GM21529 (cell line): ENCODE data around the gene GJB4.

Experiments used
- ATAC-seq: cut with Tn5 transposase; IDR thresholded peaks from one replicate; pipeline ENCODE4 v1.9.1; 2021; ENCODE audit not compliant: unreplicated experiment

The GJB4 gene

DNA sequence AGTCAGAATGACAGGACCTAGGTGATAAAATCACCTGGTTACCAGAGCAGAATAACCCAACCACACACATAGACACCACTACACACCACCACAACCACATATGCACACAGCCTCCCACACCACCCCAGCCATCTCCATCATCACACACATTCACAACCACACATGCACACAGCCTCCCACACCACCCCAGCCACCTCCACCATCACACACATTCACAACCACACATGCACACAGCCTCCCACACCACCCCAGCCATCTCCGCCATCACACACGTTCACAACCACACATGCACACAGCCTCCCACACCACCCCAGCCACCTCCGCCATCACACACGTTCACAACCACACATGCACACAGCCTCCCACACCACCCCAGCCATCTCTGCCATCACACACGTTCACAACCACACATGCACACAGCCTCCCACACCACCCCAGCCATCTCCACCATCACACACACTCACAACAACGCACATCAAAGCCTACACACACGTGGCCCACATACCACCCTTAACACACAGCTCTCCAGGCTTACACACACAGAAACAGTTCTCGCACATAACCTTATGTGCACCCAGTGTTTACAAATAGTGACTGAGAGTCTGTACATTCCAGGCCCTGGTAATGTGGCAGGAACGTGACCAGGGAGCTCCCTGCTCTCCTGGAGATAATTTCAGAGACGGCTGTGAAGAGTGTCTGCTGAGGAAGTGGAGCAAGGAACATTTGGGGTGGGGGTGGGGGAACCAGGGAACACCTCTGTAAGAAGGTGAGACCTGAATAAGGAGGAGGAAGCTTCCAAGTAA lies 18.2 kb downstream of the GJB4 start:
- no peak for ATAC-seq

DNA sequence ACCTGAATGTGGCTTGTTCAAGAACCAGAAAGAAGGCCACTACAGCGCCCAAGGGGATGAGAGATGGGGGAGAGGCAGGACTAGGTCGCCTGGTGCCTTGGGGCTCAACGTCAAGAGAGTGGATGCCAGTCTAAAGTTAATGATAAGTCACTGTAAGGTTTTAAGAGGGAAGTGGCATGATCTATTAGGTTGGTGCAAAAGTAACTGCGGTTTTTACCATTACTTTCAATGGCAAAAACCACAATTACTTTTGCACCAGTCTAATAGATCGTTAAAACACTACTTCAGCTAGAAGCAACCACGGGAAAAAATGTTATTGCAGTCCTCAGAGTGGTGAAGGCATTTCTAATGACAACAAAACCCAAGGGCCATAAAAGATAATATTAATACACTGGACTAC lies 18.8 kb downstream of the GJB4 start:
- no peak for ATAC-seq

DNA sequence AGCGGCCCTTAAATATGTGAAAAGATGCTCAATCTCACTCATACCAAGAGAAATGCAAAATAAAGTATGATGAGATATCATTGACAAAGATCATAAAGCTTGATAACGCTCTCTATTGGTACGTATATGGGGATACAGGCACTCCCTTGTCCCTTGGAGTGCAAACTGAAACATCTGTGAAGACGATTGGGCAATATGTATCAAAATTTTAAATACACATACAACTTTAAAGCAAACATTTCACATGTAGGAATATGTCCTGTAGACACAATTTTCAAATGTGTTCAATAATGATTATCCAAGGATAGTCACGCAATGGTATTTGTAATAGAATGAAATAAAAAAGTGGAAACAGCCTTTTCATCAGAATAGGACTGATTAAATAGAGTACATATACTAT lies 19.5 kb downstream of the GJB4 start:
- ATAC-seq, result no peak

DNA sequence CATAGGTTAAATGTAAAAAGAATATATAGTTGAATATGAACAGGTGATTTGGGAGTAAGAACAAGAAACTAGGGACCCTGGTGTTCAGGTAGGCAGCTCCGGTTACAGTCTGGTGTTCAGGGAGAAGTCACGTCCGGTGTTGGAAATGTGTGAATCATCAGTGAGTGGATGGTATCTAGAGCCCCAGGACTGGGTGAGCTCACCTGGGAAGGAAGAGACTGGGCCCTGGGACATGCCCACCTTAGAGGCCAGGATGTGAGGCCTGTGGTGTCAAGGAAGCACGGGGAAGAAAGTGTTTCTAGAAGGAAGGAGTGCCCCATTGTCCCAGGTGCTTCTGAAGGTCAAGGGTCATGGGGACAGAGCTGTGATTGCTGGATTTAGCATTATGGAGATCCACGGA lies 20.0 kb downstream of the GJB4 start:
- ATAC-seq, result no peak

DNA sequence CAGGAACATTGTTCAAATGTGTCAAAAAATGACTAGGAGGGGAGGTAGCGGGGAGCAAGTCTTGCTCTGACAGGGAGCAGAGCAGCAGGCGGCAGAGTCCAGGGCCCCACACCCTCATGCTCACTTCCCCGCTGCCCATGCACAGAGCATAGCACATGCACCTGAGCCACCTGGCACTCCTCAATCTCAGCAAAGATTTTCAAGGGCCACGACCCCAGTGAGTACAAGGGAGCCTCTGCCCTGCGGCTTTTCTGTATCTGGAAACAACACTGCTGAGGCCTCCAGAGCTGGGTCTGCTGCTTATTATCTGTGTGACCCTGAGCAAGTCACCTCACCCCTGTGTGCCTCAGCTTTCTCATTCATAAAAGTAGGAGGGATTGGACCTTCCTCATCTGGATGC lies 20.4 kb downstream of the GJB4 start:
- ATAC-seq, result no peak

DNA sequence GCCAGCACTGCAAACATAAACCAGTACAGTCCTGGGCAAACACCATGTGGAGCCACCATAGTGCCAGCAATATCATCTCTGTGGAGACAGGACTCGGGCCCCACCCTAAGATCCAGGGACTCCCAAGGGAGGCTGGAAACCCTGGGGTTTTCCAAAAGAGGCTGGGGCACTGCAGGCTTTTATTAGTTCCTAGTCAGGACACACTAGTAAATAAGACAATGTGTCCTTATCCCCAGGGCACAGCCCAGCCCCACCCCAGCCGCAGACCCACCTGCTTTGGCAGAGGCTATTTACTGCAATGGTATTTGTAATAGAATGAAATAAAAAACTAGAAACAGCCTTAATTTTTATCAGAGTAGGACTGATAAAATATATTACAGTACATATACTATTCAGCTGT lies 21.0 kb downstream of the GJB4 start:
- ATAC-seq, result no peak

DNA sequence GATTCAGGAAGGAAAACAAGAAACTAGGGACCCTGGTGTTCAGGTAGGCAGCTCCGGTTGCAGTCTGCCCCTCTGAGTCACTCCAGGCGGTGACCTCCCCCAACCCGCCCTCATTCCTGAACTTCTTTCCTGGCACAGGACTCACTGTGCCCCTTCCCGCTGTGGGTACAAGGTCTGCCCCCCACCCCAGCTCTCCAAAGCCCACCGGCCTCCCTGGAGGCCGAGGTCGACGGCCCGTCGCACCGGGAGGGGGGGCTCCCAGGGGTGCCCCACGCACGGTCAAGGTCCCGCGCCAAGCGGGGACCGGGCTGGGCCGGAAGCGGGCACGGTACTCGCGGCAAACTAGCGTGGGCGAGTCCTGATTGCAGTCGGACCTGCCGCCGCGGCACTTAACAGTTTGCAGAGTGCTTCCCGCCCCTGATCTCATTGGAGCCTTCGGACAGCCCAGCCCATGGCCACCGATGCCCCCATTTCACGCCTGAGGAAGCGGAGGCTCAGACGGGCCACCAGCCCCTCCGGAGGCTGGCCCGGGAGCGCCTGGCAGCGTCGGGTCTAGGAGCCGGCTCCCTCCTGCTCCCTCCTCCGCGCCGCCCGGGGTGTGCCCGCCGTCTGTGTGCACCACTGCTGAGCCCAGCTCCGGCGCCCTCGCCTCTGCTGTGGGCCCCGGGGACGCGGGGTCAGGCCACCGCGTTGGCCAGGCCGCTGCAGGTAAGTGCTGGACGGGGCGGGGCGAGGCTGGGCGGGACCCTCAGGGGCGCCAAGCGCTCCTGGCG lies 21.7 kb downstream of the GJB4 start, which contains the start of gene GJB3:
Gene GJB3, plus strand, starts transcription at position 144 of the 773 bp plus-strand sequence. CDS start 3,549 bp downstream, outside the sequence.
- no peak for ATAC-seq

DNA sequence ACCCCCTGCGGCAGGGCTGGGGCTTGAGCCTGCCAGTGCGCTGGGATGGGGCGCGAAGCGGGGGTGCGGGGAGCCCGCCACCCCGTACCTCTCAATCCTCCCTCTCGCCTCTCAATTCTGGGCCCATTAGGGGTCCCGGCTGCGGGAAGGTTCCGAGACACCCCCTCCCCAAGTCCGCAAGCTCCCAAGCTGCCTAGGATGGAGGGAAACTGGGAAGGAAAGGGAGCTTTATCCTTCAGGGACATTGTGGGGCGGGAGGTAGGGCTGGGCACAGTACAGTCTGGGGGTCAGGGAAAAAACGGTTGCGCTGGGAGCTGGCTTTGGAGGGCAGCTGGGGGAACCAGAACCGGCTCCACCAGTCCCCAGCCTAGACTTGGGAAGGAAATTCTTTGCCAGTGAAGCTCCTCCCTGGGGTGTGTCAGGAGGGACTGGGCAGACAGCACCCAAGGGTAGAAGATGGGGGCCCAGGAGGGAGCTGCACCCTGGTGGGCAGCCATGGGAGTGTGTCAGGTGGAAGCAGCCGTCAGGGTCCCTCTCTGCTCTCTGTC lies 22.4 kb downstream of the GJB4 start:
- ATAC-seq, result no peak

DNA sequence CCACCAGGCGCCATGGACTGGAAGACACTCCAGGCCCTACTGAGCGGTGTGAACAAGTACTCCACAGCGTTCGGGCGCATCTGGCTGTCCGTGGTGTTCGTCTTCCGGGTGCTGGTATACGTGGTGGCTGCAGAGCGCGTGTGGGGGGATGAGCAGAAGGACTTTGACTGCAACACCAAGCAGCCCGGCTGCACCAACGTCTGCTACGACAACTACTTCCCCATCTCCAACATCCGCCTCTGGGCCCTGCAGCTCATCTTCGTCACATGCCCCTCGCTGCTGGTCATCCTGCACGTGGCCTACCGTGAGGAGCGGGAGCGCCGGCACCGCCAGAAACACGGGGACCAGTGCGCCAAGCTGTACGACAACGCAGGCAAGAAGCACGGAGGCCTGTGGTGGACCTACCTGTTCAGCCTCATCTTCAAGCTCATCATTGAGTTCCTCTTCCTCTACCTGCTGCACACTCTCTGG lies 25.2 kb downstream of the GJB4 start:
- no peak for ATAC-seq

DNA sequence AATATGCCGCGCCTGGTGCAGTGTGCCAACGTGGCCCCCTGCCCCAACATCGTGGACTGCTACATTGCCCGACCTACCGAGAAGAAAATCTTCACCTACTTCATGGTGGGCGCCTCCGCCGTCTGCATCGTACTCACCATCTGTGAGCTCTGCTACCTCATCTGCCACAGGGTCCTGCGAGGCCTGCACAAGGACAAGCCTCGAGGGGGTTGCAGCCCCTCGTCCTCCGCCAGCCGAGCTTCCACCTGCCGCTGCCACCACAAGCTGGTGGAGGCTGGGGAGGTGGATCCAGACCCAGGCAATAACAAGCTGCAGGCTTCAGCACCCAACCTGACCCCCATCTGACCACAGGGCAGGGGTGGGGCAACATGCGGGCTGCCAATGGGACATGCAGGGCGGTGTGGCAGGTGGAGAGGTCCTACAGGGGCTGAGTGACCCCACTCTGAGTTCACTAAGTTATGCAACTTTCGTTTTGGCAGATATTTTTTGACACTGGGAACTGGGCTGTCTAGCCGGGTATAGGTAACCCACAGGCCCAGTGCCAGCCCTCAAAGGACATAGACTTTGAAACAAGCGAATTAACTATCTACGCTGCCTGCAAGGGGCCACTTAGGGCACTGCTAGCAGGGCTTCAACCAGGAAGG lies 25.8 kb downstream of the GJB4 start:
- ATAC-seq, result no peak

DNA sequence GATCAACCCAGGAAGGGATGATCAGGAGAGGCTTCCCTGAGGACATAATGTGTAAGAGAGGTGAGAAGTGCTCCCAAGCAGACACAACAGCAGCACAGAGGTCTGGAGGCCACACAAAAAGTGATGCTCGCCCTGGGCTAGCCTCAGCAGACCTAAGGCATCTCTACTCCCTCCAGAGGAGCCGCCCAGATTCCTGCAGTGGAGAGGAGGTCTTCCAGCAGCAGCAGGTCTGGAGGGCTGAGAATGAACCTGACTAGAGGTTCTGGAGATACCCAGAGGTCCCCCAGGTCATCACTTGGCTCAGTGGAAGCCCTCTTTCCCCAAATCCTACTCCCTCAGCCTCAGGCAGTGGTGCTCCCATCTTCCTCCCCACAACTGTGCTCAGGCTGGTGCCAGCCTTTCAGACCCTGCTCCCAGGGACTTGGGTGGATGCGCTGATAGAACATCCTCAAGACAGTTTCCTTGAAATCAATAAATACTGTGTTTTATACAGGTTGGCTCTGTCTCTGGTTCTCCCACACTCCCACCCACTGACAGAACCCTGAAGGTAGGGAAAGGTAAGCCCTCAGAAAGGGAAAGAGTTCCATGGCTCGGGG lies 26.4 kb downstream of the GJB4 start:
- ATAC-seq, result no peak

DNA sequence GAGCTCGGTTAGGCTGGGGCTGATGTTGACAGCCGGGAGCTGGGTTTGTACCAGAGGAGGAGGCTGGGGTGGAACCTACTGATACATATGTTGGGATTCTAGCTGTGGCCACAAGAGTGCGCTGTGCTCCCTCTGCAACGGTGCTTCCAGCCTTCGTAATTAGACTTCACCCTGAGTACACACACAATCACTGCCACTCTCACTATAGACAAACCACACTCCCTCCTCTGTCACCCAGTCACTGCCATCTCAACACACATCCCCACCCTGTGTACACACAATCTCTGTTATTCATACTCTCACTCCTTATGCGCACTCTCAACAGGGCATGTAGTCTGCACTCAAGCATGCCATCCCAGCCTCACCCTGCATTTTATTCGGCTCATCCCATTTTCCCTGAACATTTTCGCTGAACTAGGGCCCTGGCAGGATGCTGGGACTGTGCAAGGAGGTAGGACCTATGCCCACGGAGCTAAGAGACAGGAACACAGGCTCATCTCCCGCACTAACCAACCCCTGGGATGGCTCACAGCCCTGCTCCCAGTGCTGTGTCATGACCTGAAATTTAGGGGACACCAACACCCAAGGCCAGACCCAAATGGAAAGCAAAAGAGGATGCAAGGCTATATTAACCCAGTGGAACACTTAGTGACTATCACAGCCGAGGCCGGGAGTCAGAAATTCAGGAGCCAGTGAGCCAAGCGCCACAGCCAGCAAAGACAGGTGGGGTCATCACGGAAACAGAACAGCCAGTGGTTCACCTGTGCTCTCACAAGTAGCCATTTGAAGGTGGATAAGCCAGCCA lies 27.2 kb downstream of the GJB4 start:
- ATAC-seq, result no peak

DNA sequence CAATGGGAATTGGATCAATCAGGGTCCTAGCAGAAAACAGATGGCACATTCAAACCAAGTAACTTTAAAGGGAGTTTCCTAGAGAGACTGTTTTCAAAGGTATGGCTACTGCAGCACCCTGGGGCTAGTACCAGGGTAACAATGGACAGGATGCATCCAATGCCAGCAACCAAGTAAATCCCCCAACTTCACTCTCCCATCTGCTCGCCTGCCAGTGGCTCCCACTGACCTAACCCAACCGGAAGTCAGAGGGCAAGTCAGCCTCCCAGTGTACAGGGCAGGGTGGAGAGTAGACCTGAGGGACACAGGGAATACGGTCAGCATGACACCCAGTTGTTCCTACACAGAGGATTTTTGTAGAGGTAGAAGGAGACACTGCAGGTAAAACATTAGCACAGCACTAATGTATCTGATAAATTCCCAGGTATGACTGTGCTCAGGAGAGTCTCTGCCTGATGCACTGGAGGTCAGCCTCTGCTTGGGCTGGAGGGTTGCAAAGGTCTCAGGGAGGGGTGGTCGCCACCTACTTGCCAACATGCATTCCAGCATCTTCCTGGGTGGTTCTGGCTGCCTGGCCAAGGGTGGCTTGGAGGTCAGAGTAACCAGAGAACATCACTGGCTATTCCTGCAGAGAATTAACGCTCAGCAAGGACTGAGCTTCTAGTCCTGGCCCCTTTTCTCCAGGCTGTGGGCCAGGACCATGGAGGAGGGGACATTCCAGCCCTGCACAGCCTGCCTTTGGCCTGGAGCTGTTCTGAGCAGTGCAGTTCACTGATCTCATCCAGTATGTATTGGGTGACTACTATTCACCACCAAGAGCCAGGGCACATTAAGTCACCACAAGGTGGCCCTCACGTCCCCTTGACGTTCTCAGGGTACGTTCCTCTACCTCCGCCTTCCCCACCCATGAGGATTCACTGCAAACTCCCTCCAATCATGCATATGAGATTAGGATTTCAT lies 28.2 kb downstream of the GJB4 start:
- no peak for ATAC-seq

DNA sequence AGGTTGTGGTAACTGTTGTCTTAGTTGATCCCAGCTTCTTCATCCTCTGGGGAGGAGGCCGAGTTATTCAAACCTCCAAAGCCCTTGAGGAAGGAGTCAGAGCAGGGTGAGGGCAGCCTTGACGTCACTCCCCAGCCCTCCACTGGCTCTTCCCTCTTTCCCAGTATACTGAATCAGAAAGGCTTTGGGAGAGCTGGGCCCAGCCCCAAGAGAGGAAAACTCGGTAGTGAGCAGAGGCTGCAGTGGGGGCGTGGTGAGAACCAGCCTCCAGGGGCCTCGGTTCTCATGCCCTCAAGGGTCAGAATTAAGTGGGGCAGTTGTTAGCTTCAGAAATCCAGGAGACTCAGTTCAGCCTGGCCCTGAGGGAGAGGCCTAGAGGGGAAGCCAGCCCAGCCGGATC lies 31.4 kb downstream of the GJB4 start:
- ATAC-seq, result no peak

DNA sequence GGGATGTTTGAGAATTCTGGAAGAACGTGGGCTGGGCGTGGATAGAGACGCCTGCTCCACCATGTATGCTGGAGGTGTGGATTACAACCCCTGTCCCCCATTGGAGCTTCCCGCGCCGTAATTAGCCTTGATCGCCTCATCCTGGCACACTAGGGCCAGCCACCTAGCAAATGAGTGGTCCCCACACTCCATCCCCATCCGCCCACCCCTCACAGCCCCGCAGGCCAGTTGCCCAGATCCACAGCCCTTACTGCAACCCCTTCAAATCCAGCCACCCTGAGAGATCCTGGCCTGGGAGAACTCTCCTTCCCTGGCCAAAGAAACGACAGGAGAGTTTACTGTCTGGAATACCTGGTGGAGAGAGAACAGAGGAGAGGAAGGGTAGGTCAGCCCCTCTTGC lies 32.9 kb downstream of the GJB4 start:
- no peak for ATAC-seq

DNA sequence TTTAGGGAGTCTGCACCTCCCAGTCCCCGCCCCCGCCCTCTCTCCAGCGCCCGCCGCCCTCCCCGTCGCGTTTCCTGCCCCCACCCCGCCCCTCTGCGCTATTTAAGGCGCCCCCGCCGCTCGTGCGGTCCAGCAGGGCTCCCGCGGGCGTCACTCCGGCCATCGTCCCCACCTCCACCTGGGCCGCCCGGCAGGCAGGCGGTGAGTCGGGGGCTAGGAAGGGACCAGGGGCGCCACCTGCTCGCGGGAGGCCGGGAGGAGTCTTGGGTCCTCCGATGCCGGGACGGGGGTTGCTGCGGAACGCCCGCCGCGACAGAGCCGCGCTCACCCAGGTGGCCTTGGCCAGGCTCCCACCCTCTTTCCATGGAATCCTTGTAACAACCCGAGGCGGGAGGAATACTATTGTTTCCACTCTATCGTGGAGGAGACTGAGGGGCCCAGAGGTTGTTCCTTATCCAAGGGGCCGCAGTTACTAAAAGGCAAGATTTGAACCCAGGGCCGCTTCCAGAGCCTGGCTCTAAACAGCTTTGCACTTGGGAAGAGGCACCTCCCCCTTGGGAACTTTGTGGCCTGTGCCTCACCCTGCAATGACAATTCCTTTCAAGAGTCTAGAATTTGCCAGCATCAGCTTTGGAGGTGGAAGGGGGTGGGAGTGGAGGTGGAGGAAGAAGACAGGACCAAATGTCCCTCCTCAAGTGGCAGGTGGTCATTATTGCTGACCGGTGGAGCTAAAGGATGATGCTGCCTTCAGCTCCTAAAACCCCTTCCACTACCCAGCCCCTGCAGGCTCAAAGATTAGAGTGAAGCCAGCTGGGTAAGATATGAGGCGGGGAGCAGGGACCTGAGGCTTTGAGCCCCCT lies 33.6 kb downstream of the GJB4 start, which contains the start of gene GJA4:
Gene GJA4, plus strand, starts transcription at position 132 of the 860 bp plus-strand sequence. CDS start 1,215 bp downstream, outside the sequence.
- no peak for ATAC-seq

DNA sequence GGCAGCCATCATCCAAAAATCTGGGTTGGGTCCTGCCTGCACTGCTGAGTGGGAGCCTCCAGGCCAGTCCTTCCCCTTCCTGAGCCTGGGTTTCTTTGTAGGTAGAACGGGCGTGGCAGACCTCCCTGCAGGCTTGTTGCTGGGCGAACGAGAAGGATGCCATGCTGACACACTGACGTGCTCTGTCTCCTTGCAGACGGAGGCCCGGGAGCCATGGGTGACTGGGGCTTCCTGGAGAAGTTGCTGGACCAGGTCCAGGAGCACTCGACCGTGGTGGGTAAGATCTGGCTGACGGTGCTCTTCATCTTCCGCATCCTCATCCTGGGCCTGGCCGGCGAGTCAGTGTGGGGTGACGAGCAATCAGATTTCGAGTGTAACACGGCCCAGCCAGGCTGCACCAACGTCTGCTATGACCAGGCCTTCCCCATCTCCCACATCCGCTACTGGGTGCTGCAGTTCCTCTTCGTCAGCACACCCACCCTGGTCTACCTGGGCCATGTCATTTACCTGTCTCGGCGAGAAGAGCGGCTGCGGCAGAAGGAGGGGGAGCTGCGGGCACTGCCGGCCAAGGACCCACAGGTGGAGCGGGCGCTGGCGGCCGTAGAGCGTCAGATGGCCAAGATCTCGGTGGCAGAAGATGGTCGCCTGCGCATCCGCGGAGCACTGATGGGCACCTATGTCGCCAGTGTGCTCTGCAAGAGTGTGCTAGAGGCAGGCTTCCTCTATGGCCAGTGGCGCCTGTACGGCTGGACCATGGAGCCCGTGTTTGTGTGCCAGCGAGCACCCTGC lies 34.7 kb downstream of the GJB4 start:
- ATAC-seq, result no peak
